DND-41 (cell line): Measurements from ENCODE around the gene CYP8B1.

Source experiments
- ATAC-seq: fragments of 200-7000 bp; cut with Tn5 transposase; 3 replicates; pipeline ENCODE4 v1.9.1; 2021; ENCODE audit warnings: low read depth; ENCODE audit not compliant: insufficient read depth
- DNase-seq: peaks from one replicate; pipeline ENCODE4 v3.0.0-alpha.2; 2020
- H2AFZ ChIP-seq: 2 replicates; pipeline ENCODE4 v1.6.0; 2012; ENCODE audit warnings: low read depth, low read length
- H3K27ac ChIP-seq: 2 replicates; pipeline ENCODE4 v1.5.1; 2012; ENCODE audit warnings: low read length, inconsistent platforms
- H3K27me3 ChIP-seq: fragments of 200-600 bp; sonication (generic); 2 replicates; pipeline ENCODE4 v1.6.0; 2012; ENCODE audit warnings: low read length, mild to moderate bottlenecking, inconsistent platforms; ENCODE audit not compliant: insufficient read depth, poor library complexity
- H3K36me3 ChIP-seq: 2 replicates; pipeline ENCODE4 v1.5.1; 2012; ENCODE audit warnings: low read length, inconsistent platforms; ENCODE audit not compliant: insufficient read depth
- H3K4me1 ChIP-seq: 2 replicates; pipeline ENCODE4 v1.5.1; 2012; ENCODE audit warnings: mild to moderate bottlenecking, low read length; ENCODE audit not compliant: insufficient read depth
- H3K4me2 ChIP-seq: 2 replicates; pipeline ENCODE4 v1.6.0; 2012; ENCODE audit warnings: mild to moderate bottlenecking, moderate library complexity, low read length, inconsistent platforms; ENCODE audit not compliant: insufficient read depth
- H3K4me3 ChIP-seq, 2 experiments: fragments of 200-600 bp in 1 of 2; shearing (Covaris generic) in 1 of 2; 2 replicates each; pipeline ENCODE4 v1.5.1; 2012 to 2016; ENCODE audit warnings: inconsistent platforms in 2 of 2, low read length in 2 of 2, mild to moderate bottlenecking in 2 of 2, low read depth in 1 of 2, moderate library complexity in 1 of 2
- H3K79me2 ChIP-seq: 2 replicates; pipeline ENCODE4 v1.6.0; 2012; ENCODE audit warnings: low read length, inconsistent platforms; ENCODE audit not compliant: insufficient read depth
- H3K9ac ChIP-seq: 2 replicates; pipeline ENCODE4 v1.6.0; 2012; ENCODE audit warnings: low read depth, mild to moderate bottlenecking, inconsistent platforms, low read length, moderate library complexity
- H3K9me3 ChIP-seq: 2 replicates; pipeline ENCODE4 v1.5.1; 2012; ENCODE audit warnings: low read length, moderate library complexity, mild to moderate bottlenecking, inconsistent platforms; ENCODE audit not compliant: insufficient read depth, severe bottlenecking
- H4K20me1 ChIP-seq: 2 replicates; pipeline ENCODE4 v1.6.0; 2012; ENCODE audit warnings: low read length; ENCODE audit not compliant: insufficient read depth
- EZH2 ChIP-seq: IDR thresholded peaks from 3 replicates; pipeline ENCODE4 v1.6.1; 2012; ENCODE audit warnings: borderline replicate concordance, low read depth, mild to moderate bottlenecking, moderate library complexity, low read length, inconsistent platforms; ENCODE audit not compliant: severe bottlenecking
- TF ChIP-seq, protein P1 (sequence below): IDR thresholded peaks from 2 replicates; pipeline ENCODE4 v1.5.1; 2012; ENCODE audit warnings: borderline replicate concordance, low read length, moderate library complexity, mild to moderate bottlenecking; ENCODE audit not compliant: poor library complexity, severe bottlenecking; ENCODE audit errors: extremely low read depth

Gene CYP8B1

DNA sequence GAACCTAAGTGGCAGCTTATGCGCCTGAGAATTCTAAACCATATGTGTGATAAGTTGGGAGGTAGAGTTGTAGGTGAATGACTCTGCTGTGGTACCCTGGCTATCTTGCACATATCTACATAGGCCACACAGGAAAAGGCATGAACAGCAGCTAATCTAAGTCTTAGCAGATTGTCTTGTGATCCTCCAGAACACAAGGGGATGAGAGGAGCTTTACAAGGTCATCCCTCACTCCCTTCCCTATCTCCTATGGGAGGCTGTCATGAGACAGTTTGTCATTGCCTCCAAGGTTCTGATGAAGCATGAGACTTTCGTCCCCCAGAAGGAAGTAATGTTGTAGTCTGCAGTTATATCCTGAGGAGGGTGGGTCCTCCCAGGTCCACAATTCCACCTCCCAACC, 26.6 kb upstream of the CYP8B1 start:
- H3K4me3 ChIP-seq: no peak overlapping the region
- no peaks in the 10 kb centered on the region for H3K27me3 ChIP-seq
- DNase-seq (no peak), ATAC-seq (no peak)
- H2AFZ ChIP-seq: no peak overlapping the region
- no peaks in the 10 kb centered on the region for H3K36me3 ChIP-seq
- no peak overlapping the region for H3K4me2 ChIP-seq
- no peak overlapping the region for H3K27ac ChIP-seq
- TF ChIP-seq, protein P1, sequence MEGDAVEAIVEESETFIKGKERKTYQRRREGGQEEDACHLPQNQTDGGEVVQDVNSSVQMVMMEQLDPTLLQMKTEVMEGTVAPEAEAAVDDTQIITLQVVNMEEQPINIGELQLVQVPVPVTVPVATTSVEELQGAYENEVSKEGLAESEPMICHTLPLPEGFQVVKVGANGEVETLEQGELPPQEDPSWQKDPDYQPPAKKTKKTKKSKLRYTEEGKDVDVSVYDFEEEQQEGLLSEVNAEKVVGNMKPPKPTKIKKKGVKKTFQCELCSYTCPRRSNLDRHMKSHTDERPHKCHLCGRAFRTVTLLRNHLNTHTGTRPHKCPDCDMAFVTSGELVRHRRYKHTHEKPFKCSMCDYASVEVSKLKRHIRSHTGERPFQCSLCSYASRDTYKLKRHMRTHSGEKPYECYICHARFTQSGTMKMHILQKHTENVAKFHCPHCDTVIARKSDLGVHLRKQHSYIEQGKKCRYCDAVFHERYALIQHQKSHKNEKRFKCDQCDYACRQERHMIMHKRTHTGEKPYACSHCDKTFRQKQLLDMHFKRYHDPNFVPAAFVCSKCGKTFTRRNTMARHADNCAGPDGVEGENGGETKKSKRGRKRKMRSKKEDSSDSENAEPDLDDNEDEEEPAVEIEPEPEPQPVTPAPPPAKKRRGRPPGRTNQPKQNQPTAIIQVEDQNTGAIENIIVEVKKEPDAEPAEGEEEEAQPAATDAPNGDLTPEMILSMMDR: no peak
- no peak for TF ChIP-seq EZH2
- no peaks in the 10 kb centered on the region for H3K9me3 ChIP-seq
- no peak overlapping the region for H3K9ac ChIP-seq
- H3K79me2 ChIP-seq: no peaks in the 10 kb centered on the region
- H4K20me1 ChIP-seq: no peaks in the 10 kb centered on the region
- no peaks in the 10 kb centered on the region for H3K4me1 ChIP-seq

DNA sequence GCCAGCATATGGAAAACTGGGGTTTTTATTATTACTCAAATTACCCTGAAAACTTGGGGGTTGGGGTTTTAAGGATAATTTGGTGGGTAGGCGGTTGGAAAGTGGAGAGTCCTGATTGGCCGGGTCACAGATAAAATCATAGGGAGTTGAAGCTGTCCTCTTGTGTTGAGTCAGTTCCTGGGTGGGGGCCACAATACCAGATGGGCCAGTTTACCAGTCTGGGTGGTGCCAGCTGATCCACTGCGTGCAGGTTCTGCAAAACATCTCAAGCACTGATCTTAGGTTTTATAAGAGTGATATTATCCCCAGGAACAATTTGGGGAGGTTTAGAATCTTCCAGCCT, 25.4 kb upstream of the CYP8B1 start:
- ATAC-seq: no peak

DNA sequence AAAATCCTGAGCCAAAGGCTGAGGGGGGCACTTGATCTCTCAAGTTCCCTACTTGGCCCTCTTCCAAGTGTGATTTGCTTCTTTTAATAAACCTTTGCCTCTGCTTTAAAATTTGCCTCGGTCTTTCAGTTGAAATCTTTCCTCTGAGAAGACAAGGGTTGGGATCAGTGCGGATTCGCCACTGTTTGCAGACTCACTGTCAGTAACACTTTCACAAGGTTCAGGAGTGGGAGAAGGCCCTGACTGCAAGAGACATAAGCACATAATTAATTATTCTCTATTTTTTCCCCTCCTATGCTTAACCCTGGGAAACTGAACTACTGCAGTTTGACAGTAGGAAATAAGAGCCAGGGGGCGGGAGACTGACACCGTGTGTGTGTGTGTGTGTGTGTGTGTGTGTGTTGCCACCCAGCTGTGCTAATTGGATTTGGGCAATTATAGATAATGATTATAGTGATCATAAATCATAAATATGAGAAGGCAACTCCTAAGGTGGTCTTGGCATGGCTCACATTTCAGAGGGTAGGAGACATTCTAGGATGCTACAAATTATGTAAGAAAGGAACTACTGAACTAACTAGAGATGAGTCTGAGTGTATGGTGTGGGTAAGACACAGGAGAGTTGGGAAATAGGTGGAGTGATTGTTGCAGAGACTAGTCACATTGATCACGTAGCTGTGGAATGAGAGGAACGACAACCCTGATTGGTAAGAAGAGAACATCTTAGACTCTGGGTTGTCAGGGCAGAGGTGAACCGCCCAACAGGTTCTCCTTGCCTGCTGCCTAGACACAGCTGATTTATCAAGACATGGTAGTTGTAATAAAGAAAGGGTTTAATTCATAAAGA, 24.8 kb upstream of the CYP8B1 start:
- Histone ChIP-seq H3K4me1 (no peaks in the 10 kb centered on the region), H4K20me1 (no peaks in the 10 kb centered on the region), H2AFZ (no peak overlapping the region), H3K27ac (no peak overlapping the region), H3K27me3 (no peaks in the 10 kb centered on the region), H3K4me3 (no peak overlapping the region), H3K79me2 (no peaks in the 10 kb centered on the region), H3K36me3 (no peaks in the 10 kb centered on the region), H3K4me2 (no peak overlapping the region), H3K9me3 (no peaks in the 10 kb centered on the region), H3K9ac (no peak overlapping the region)
- DNase-seq: no peak
- no peak for ATAC-seq
- no peak for TF ChIP-seq EZH2
- TF ChIP-seq, protein P1: no peak

More for the DNA sequence above, 25.4 kb upstream of the CYP8B1 start:
- Histone ChIP-seq H3K4me3 (no peak overlapping the region), H3K9ac (no peak overlapping the region), H3K4me1 (no peaks in the 10 kb centered on the region), H3K79me2 (no peaks in the 10 kb centered on the region), H3K4me2 (no peak overlapping the region), H3K27me3 (no peaks in the 10 kb centered on the region), H3K9me3 (no peaks in the 10 kb centered on the region), H4K20me1 (no peaks in the 10 kb centered on the region), H2AFZ (no peak overlapping the region), H3K36me3 (no peaks in the 10 kb centered on the region), H3K27ac (no peak overlapping the region)
- TF ChIP-seq, protein P1: no peak
- no peak for TF ChIP-seq EZH2
- no peak for DNase-seq
